ENCODE data around the gene PRKD3.

GRCh38 chr2:37348155-37348554 lies 23.5 kb upstream of the PRKD3 start:
- TF ChIP-seq ELF4 (IDR thresholded peaks at IDR 0.05), result no peak
- TF ChIP-seq FOXM1 (IDR thresholded peaks at IDR 0.05; ENCODE audit: borderline replicate concordance), result no peak
- no peak for TF ChIP-seq TARDBP (IDR thresholded peaks at IDR 0.05)
- TF ChIP-seq NFRKB (IDR thresholded peaks at IDR 0.05), result no peak
- TF ChIP-seq ZNF384 (IDR thresholded peaks at IDR 0.05), result no peak
- no peak for TF ChIP-seq BHLHE40 (IDR thresholded peaks at IDR 0.05; ENCODE audit: borderline replicate concordance)
- TF ChIP-seq ARNT (IDR thresholded peaks at IDR 0.05), result no peak
- no peak for TF ChIP-seq SUZ12 (IDR thresholded peaks at IDR 0.05)
- no peak for TF ChIP-seq L3MBTL2 (conservative IDR thresholded peaks at IDR 0.05)
- TF ChIP-seq FOXA1 (IDR thresholded peaks at IDR 0.05), result no peak
- TF ChIP-seq HDGF (IDR thresholded peaks at IDR 0.05; ENCODE audit: borderline replicate concordance), result no peak
- no peak for TF ChIP-seq FOXK2 (IDR thresholded peaks at IDR 0.05)
- no peak for TF ChIP-seq PKNOX1 (IDR thresholded peaks at IDR 0.05)
- TF ChIP-seq SP1 (IDR thresholded peaks at IDR 0.05), result no peak
